ENCODE data around the gene KRT6B. TPM values are rescaled to one million over a fixed set of nuclear protein-coding genes. Genes with fewer than 3 reads are reported as not detected.

Gene KRT6B
- total RNA-seq, 1 donor = not detected

DNA sequence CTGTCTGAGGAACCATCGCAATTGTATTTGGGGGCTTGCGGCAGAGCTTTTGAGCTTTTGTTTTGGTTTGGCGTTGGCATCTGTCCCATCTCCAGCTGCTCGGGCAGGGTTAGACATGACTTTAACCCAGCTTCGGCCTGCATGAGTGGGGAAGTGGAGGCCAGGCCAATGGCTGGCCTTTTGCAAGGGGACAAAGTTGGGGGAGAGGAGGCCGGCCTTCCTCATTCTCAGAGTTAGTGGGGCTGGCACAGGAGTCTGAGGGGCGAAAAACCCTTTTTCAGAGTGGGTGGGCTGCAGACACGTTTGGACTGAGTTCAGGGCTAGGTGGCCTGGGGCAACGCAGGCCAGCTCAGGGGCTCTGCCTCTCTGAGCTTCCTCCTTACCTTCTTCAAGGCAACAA, 51.0 kb downstream of the KRT6B start:
- Histone ChIP-seq H3K4me3 (ENCODE audit: low read length) (no peak overlapping the region), H3K9me3 (ENCODE audit: low read depth, low read length) (no peaks in the 10 kb centered on the region), H3K27me3 (ENCODE audit: insufficient read depth, low read length) (no peaks in the 10 kb centered on the region), H3K4me1 (ENCODE audit: insufficient read depth, low read length) (no peaks in the 10 kb centered on the region)

GRCh38 chr12:52399756-52400155, 52.2 kb downstream of the KRT6B start:
- no peak overlapping the region for H3K4me3 ChIP-seq (ENCODE audit: low read length)
- no peaks in the 10 kb centered on the region for H3K9me3 ChIP-seq (ENCODE audit: low read depth, low read length)
- H3K27me3 ChIP-seq (ENCODE audit: insufficient read depth, low read length) = no peaks in the 10 kb centered on the region
- no peaks in the 10 kb centered on the region for H3K4me1 ChIP-seq (ENCODE audit: insufficient read depth, low read length)

- H3K9me3 ChIP-seq (ENCODE audit: low read depth, low read length) = no peaks in the 10 kb centered on the region
- H3K4me1 ChIP-seq (ENCODE audit: insufficient read depth, low read length) = no peaks in the 10 kb centered on the region
- no peak overlapping the region for H3K4me3 ChIP-seq (ENCODE audit: low read length)
- H3K27me3 ChIP-seq (ENCODE audit: insufficient read depth, low read length) = no peaks in the 10 kb centered on the region
Measured at GRCh38 chr12:52398176-52398575, 53.8 kb downstream of the KRT6B start.

DNA sequence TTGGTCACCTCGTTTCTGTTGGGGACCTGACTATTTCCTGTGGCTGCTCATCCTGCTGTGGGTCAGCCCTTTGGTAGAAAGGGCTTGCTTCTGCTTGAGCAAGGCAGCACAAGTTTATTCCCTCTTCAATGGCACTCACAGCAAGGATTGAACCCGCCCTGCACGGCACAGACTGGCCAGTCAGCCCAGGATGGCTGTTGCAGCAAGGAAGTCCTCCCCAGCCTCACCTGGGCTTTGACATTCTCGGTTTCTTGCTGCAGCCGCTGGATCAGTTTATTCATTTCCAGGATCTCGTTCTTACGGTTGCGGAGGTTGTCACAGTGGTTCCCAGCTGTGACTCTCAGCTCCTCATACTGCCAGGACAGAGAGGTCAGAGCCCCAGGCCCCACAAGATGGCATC, 55.3 kb downstream of the KRT6B start:
- H3K4me3 ChIP-seq (ENCODE audit: low read length) = no peak overlapping the region
- no peaks in the 10 kb centered on the region for H3K27me3 ChIP-seq (ENCODE audit: insufficient read depth, low read length)
- no peaks in the 10 kb centered on the region for H3K4me1 ChIP-seq (ENCODE audit: insufficient read depth, low read length)
- H3K9me3 ChIP-seq (ENCODE audit: low read depth, low read length) = no peaks in the 10 kb centered on the region

Other genes with a start within 250 kb of the KRT6B start
- gene KRT7, start 218.9 kb downstream of the KRT6B start, total RNA-seq = not detected
- gene KRT86, start 177.5 kb downstream of the KRT6B start, total RNA-seq = 0.21 TPM
- not detected for gene KRT81, start 160.6 kb downstream of the KRT6B start, total RNA-seq
- not detected for gene KRT83, start 130.7 kb downstream of the KRT6B start, total RNA-seq
- gene KRT85, start 84.7 kb downstream of the KRT6B start, total RNA-seq = not detected
- gene KRT84, start 66.5 kb downstream of the KRT6B start, total RNA-seq = not detected
- not detected for gene KRT82, start 45.8 kb downstream of the KRT6B start, total RNA-seq
- not detected for gene KRT75, start 17.8 kb downstream of the KRT6B start, total RNA-seq
- gene KRT6C, start 21.7 kb upstream of the KRT6B start, total RNA-seq = not detected
- gene KRT6A, start 41.1 kb upstream of the KRT6B start, total RNA-seq = not detected
- gene KRT5, start 68.2 kb upstream of the KRT6B start, total RNA-seq = 0.42 TPM
- gene KRT71, start 101.0 kb upstream of the KRT6B start, total RNA-seq = not detected
- 0.10 TPM for gene KRT74, start 121.7 kb upstream of the KRT6B start, total RNA-seq
- 10.2 TPM for gene KRT72, start 149.3 kb upstream of the KRT6B start, total RNA-seq
- gene KRT73, start 166.4 kb upstream of the KRT6B start, total RNA-seq = 21.4 TPM
- 0.94 TPM for gene KRT2, start 200.1 kb upstream of the KRT6B start, total RNA-seq
- 1.8 TPM for gene KRT1, start 228.3 kb upstream of the KRT6B start, total RNA-seq

Measured in mononuclear cell (primary cell).